Motor neuron (in vitro differentiated cells): ENCODE data around the gene CKB. TPM values are rescaled to one million over a fixed set of nuclear protein-coding genes. Genes with fewer than 3 reads are reported as not detected.
A peak's percentile ranks its signal among the peaks of the same experiment; 100 is the strongest.

ENCODE experiments used
- ATAC-seq, 8 experiments: fragments of 200-7000 bp; cut with Tn5 transposase; replicated peaks in 6 of 8; 2 replicates each; pipeline ENCODE4 v1.8.0; 2021; ENCODE audit warnings: mild to moderate bottlenecking in 8 of 8, moderate library complexity in 8 of 8
- H3K27ac ChIP-seq, 2 donors: fragments of 250-450 bp; sonication (Bioruptor Pico); 2 replicates each; pipeline ENCODE4 v1.9.0; 2021; ENCODE audit warnings: antibody characterized with exemption in 2 of 2, mild to moderate bottlenecking in 2 of 2, moderate library complexity in 1 of 2
- H3K4me1 ChIP-seq, 2 donors: fragments of 250-450 bp; sonication (Bioruptor Pico); replicated peaks in 1 of 2; 2 replicates each; pipeline ENCODE4 v1.6.1; 2021; ENCODE audit warnings: antibody characterized with exemption in 2 of 2, mild to moderate bottlenecking in 2 of 2, moderate library complexity in 1 of 2
- H3K4me3 ChIP-seq, 5 donors: fragments of 250-450 bp; sonication (Bioruptor Pico); 2 replicates each; pipeline ENCODE4 v1.9.0; 2021; ENCODE audit warnings: antibody characterized with exemption in 5 of 5, mild to moderate bottlenecking in 5 of 5, moderate library complexity in 4 of 5
- WGBS, 10 experiments: fragments of 450-650 bp; shearing (Covaris generic); methylation state at CpG; one replicate each; pipeline ENCODE4 v1.0.0; 2022; 5-methylcytosine and 5-hydroxymethylcytosine counted together
- in situ Hi-C, 9 experiments: fragments of 400-800 bp; cut with MboI; loops; one replicate each; pipeline ENCODE4 v1.15.0; 2021; ENCODE audit warnings: low sequenced_read_pairs in 9 of 9, low pct_unique_long_range_greater_than_20kb in 2 of 9; ENCODE audit not compliant: unreplicated experiment in 9 of 9
- total RNA-seq, 8 experiments: library from RNA; unstranded; fragments of 300-600 nt; gene quantifications; 2 replicates each; pipeline versions ENCODE4 v1.2.3 to v1.2.4, GENCODE V29; 2022

Gene CKB
- total RNA-seq, 8 experiments from 2014 or later: 37.4 to 1,622 (median 346) TPM

DNA sequence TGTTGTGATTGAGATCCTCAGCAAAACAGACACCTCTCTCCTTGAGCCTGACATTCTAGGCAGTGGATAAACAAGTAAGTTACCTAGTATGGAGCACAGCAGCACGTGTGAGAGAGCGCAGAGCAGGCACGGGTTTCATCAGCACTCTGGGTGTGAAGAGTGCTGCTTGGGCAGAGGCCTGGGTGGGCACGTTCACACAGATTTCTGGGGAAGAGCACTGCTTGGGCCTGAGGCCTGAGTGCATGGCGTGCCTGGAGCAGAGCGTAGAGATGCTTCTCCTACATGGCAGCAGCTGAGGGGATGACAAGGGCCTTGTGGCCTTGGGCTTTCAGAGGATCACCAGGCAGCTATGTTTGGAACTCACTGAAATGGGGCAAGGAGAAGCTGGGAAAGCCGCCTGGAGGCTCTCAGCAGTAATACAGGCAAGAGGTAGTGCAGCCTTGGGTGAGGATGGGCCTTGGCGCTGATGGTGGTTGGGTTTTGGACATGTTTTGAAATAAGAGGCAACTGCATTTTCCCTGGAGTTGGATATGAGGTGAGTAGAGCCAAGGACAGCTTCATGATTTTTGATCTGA, 17.6 kb downstream of the CKB start:
- in situ Hi-C loops: no loop called here
- Histone ChIP-seq H3K27ac (no peak overlapping the region), H3K4me1 (peaks cover 0 to 6% of the 10 kb centered on the region in 2 donors), H3K4me3 (no peak overlapping the region)
- peak in 1 of 8 experiments; percentile 32 for ATAC-seq
- WGBS, 10 experiments: 78 to 100% (median 100%) methylated on average over 1 to 6 of the region's 8 CpGs; no CpG with 5 or more reads in 3 of the 10 experiments

- ATAC-seq: no peak
- WGBS, 10 experiments: 92 to 100% (median 98%) methylated on average over 2 to 9 of the region's 12 CpGs; no CpG with 5 or more reads in 4 of the 10 experiments
- H3K4me1 ChIP-seq: peaks cover 0 to 8% of the 10 kb centered on the region in 2 donors
- no peak overlapping the region for H3K27ac ChIP-seq
- H3K4me3 ChIP-seq: no peak overlapping the region
- in situ Hi-C loops: no loop called here
These were observed 19.3 kb downstream of the CKB start for GRCh38 chr14:103503296-103503695.

DNA sequence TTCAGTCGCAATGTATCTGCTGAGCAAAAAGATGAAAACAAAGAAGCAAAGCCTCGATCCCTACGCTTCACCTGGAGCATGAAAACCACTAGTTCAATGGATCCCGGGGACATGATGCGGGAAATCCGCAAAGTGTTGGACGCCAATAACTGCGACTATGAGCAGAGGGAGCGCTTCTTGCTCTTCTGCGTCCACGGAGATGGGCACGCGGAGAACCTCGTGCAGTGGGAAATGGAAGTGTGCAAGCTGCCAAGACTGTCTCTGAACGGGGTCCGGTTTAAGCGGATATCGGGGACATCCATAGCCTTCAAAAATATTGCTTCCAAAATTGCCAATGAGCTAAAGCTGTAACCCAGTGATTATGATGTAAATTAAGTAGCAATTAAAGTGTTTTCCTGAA, 19.8 kb downstream of the CKB start:
- WGBS, 10 experiments: 91 to 100% (median 98%) methylated on average over 1 to 16 of the region's 18 CpGs; no CpG with 5 or more reads in 2 of the 10 experiments
- ATAC-seq: no peak
- peaks cover 0 to 8% of the 10 kb centered on the region in 2 donors for H3K4me1 ChIP-seq
- in situ Hi-C loops: no loop called here
- H3K4me3 ChIP-seq: no peak overlapping the region
- no peak overlapping the region for H3K27ac ChIP-seq

- WGBS, 10 experiments: 20 to 100% (median 91%) methylated on average over 1 to 6 of the region's 9 CpGs
- Histone ChIP-seq H3K4me3 (no peak overlapping the region), H3K27ac (no peak overlapping the region), H3K4me1 (peaks cover 0 to 8% of the 10 kb centered on the region in 2 donors)
- ATAC-seq: no peak
- in situ Hi-C loops: no loop called here
These were observed 20.5 kb downstream of the CKB start for GRCh38 chr14:103501921-103502669.

- Histone ChIP-seq H3K4me1 (peaks cover 0 to 8% of the 10 kb centered on the region in 2 donors), H3K27ac (no peak overlapping the region), H3K4me3 (no peak overlapping the region)
- WGBS, 10 experiments: 60 to 100% (median 97%) methylated on average over 1 to 9 of the region's 11 CpGs
- in situ Hi-C loops: no loop called here
- ATAC-seq: no peak
These were observed 21.4 kb downstream of the CKB start for GRCh38 chr14:103501041-103501870.

- in situ Hi-C loops: no loop called here
- 0 to 58% (median 14%) methylated on average over 1 to 10 of the region's 17 CpGs; no CpG with 5 or more reads in 1 of the 10 experiments for WGBS, 10 experiments
- Histone ChIP-seq H3K4me3 (no peak overlapping the region), H3K4me1 (peaks cover 0 to 8% of the 10 kb centered on the region in 2 donors), H3K27ac (peak overlapping the region in 1 of 2 donors; percentile 44)
- peak; percentile 96 to 99 (median 99) for ATAC-seq
These were observed 22.3 kb downstream of the CKB start for GRCh38 chr14:103500148-103500990.

DNA sequence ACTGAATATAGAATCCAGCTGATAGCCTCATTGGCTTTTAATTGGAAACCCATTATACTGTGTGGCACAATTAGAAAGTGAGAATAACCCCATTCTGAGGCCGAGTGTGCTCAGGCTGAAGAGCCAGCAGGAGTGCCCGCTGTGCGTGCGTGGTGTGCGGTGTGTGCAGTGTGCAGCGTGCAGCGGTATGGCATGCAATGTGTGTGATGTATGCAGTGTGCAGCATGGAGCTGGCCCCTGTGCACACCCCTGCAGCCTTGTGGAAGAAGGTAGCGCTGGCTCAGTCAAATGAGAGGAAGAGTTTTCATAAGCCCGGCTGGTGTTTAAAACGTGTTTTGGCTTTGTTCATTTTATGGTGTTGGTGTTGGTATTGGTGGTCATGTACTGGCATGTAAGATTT, 22.9 kb downstream of the CKB start:
- WGBS, 10 experiments: 20 to 85% (median 65%) methylated on average over 2 to 10 of the region's 10 CpGs; no CpG with 5 or more reads in 1 of the 10 experiments
- Histone ChIP-seq H3K4me1 (peaks cover 0 to 8% of the 10 kb centered on the region in 2 donors), H3K4me3 (no peak overlapping the region), H3K27ac (peak overlapping the region in 1 of 2 donors; percentile 1)
- in situ Hi-C loops: no loop called here
- ATAC-seq: peak in 7 of 8 experiments; percentile 5 to 58 (median 53)

DNA sequence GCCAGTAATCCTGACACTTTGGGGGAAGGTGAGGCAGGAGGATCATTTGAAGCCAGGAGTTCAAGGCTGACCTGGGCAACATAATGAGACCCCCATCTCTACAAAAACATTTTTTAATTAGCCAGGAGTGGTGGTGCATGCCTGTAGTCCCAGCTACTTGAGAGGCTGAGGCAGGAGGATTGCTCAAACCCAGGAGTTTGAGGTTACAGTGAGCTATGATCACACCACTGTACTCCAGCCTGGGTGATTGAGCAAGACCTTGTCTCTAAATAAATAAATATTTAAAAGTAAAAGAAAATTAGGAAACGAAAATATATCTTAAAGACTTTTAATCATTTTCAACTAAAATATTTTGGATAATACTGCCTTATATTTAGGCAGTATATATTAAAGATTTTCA, 25.9 kb downstream of the CKB start:
- H3K4me3 ChIP-seq: no peak overlapping the region
- in situ Hi-C loops: no loop called here
- H3K27ac ChIP-seq: no peak overlapping the region
- no peak for ATAC-seq
- 0 to 57% (median 12%) methylated on average over 1 of the region's 1 CpG for WGBS, 10 experiments
- peaks cover 0 to 8% of the 10 kb centered on the region in 2 donors for H3K4me1 ChIP-seq

DNA sequence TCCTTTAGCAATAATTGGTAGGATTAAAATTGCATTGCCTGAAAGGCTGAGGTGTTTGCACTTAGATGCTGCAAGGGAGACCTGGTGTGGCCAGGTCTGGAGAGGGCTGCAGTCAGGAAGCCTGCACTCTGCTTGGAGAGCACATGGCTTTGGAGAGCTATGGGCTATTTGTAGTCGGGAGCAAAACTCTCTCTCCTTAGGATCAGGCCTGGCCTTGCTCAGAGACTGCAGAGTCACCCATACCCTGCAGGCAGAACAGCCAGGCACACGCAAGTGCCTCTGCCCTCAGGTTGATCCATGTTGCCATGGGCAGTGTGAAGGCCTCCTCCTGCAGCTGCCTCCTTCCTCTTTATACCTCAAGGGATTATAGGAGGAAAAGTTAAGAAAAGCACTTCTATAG, 26.8 kb downstream of the CKB start:
- in situ Hi-C loops: no loop called here
- Histone ChIP-seq H3K27ac (no peak overlapping the region), H3K4me1 (peaks cover 0 to 8% of the 10 kb centered on the region in 2 donors), H3K4me3 (no peak overlapping the region)
- ATAC-seq: peak in 1 of 8 experiments; percentile 12
- 40 to 92% (median 80%) methylated on average over 1 to 2 of the region's 2 CpGs; no CpG with 5 or more reads in 5 of the 10 experiments for WGBS, 10 experiments

GRCh38 chr14:103492156-103492925, 30.3 kb downstream of the CKB start:
- Histone ChIP-seq H3K27ac (no peak overlapping the region), H3K4me1 (no peaks in the 10 kb centered on the region), H3K4me3 (no peak overlapping the region)
- 36 to 94% (median 88%) methylated on average over 2 to 6 of the region's 6 CpGs; no CpG with 5 or more reads in 1 of the 10 experiments for WGBS, 10 experiments
- in situ Hi-C loops: no loop called here
- no peak for ATAC-seq

GRCh38 chr14:103491691-103492090, 30.9 kb downstream of the CKB start:
- Histone ChIP-seq H3K4me3 (no peak overlapping the region), H3K4me1 (no peaks in the 10 kb centered on the region), H3K27ac (no peak overlapping the region)
- no peak for ATAC-seq
- in situ Hi-C loops: no loop called here
- 56 to 100% (median 98%) methylated on average over 2 to 10 of the region's 10 CpGs; no CpG with 5 or more reads in 3 of the 10 experiments for WGBS, 10 experiments

DNA sequence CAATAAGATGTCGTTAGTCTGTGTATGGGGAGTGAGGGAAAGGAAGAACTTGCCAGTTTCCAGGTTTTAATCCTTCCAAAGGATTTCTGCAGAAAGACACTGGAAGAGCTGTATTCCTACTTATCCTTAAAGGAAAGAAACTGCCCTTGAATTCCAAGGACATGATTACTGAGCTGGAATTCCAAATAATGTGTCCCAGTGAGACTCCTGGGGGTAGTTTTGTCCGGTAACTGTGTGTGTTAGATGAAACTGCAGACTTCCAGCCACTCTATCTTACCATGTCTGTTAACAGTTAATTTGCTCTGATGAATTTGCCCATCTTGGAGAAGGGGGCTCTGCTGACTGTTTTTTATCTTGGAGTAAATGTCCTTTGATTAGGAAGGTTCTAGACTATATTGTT, 33.0 kb downstream of the CKB start:
- Histone ChIP-seq H3K4me3 (no peak overlapping the region), H3K27ac (no peak overlapping the region), H3K4me1 (no peaks in the 10 kb centered on the region)
- 80 to 100% (median 97%) methylated on average over 1 to 2 of the region's 2 CpGs; no CpG with 5 or more reads in 4 of the 10 experiments for WGBS, 10 experiments
- in situ Hi-C loops: no loop called here
- ATAC-seq: no peak
